HUES6 (cell line): ENCODE measurements around the gene MGMT.

Experiments
- H3K27ac ChIP-seq: 2 replicates; pipeline ENCODE4 v1.7.0; 2013; ENCODE audit warnings: low read depth, mild to moderate bottlenecking, low read length, inconsistent platforms
- H3K27me3 ChIP-seq: 2 replicates; pipeline ENCODE4 v1.6.1; 2013; ENCODE audit warnings: low read length; ENCODE audit not compliant: control insufficient read depth, insufficient read depth
- H3K36me3 ChIP-seq: 2 replicates; pipeline ENCODE4 v1.6.1; 2013; ENCODE audit warnings: low read length; ENCODE audit not compliant: control insufficient read depth, insufficient read depth
- H3K4me1 ChIP-seq: 2 replicates; pipeline ENCODE4 v1.6.1; 2013; ENCODE audit warnings: low read length; ENCODE audit not compliant: control insufficient read depth, insufficient read depth
- H3K4me3 ChIP-seq: 2 replicates; pipeline ENCODE4 v1.5.1; 2013; ENCODE audit warnings: low read depth, low read length
- H3K9ac ChIP-seq: one replicate; pipeline ENCODE4 v1.6.1; 2013; ENCODE audit warnings: mild to moderate bottlenecking, low read length
- H3K9me3 ChIP-seq: 2 replicates; pipeline ENCODE4 v1.6.1; 2013; ENCODE audit warnings: low read depth, low read length; ENCODE audit not compliant: control insufficient read depth, insufficient read depth

The MGMT gene

DNA sequence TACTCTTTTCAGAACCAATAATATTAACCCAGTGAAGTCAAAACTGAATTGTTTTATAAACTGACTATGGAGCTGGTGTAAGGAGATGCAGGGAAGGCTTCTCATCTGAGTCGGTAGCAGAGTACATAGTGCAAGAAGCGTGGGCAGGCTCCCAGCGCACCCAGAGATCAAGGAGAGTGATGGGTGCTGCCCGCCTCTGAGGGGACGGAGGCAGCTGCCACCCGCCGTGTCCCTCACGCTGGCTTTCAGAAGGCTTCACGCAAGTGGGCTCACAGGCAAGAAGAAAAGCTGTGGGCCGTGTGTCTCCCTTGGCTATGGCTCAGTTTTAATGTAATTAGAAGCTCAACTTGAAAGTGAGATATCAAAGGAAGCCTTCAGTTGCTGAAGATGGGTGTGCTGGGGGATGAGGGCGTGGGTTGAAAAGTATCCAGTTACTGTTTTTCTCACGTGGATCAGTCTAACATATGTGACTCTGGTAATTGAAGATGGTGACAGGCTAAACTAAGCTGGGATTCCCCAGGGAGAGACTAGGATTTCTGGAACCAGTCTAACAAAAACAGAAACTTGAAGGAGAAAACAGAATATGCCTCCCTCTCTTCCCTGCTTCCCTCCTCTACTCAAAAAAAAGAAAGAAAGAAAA is 159.9 kb downstream of the MGMT start:
- no peak overlapping the region for H3K4me3 ChIP-seq
- no peaks in the 10 kb centered on the region for H3K9me3 ChIP-seq
- H3K4me1 ChIP-seq = peaks cover 7% of the 10 kb centered on the region; the same call in 1 of the 2 replicates
- H3K27me3 ChIP-seq = no peaks in the 10 kb centered on the region
- no peak overlapping the region for H3K27ac ChIP-seq
- H3K36me3 ChIP-seq = no peaks in the 10 kb centered on the region
- no peak overlapping the region for H3K9ac ChIP-seq

DNA sequence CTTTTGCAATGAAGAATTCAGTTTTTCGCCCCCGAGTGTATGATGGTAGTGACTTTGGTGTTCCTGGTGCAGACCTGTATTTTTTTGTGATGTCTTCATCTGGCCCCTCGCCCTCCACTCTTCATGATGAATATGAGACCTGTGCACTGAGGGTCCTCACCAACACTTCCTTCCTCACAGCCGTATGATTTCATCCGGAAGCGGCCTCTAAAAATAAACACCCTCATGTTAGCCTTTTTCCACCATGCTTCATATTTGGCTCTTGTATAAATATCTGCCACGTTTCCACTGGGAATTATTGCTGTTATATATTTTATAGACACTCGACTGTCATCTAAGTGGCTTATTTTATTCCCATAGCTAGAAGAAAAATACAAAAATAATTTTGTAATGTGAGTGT is 160.4 kb downstream of the MGMT start:
- Histone ChIP-seq H3K4me3 (no peak overlapping the region), H3K9me3 (no peaks in the 10 kb centered on the region), H3K36me3 (no peaks in the 10 kb centered on the region), H3K27me3 (no peaks in the 10 kb centered on the region), H3K9ac (no peak overlapping the region), H3K27ac (no peak overlapping the region), H3K4me1 (peaks cover 7% of the 10 kb centered on the region; the same call in 1 of the 2 replicates)

DNA sequence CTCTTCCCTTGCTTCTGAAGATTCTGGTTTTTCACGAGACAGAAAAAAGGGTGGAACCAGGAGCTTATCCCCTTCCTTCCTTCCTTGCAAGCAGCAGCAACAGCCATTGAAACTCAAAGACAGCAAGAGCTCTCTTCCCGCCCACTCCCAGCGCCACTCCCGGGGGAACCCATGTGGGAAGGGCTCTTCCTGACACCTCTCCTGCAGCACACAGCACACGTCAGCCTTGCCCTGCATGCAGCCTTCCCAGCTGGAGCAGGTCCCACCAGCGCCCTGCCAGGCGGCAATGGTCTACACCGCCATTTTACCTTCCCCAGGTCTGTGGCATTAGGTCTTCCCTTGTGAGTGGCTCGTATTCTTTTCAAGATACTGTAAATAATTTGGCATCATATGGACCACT is 161.8 kb downstream of the MGMT start:
- Histone ChIP-seq H3K36me3 (no peaks in the 10 kb centered on the region), H3K9me3 (no peaks in the 10 kb centered on the region)

DNA sequence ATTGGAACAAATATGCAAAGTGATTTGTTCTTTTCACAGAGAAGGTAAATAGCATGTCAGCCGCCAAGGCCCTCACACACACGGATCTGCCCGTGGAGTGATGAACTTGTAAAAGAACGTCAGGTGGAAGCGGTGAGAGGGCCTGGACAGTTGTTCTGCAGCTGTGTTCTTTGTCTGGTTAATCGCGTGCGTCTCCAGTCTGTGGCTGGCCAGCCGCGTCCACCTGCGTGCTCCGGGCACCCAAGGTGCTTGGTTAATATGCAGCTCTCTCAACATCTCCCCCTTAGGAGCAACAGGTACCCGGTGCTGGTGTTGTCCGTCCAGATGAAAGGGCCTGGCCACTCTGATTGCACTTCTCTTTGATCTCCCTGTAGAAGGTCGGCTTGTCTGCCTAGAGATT is 162.9 kb downstream of the MGMT start:
- Histone ChIP-seq H3K9ac (no peak overlapping the region), H3K36me3 (no peaks in the 10 kb centered on the region), H3K4me1 (peaks cover 6% of the 10 kb centered on the region), H3K27ac (no peak overlapping the region), H3K27me3 (no peaks in the 10 kb centered on the region), H3K9me3 (no peaks in the 10 kb centered on the region), H3K4me3 (no peak overlapping the region)

More for the DNA sequence above, 161.8 kb downstream of the MGMT start:
- no peaks in the 10 kb centered on the region for H3K27me3 ChIP-seq
- no peak overlapping the region for H3K27ac ChIP-seq
- no peak overlapping the region for H3K9ac ChIP-seq
- H3K4me1 ChIP-seq = peaks cover 3% of the 10 kb centered on the region; the same call in 1 of the 2 replicates
- H3K4me3 ChIP-seq = no peak overlapping the region

DNA sequence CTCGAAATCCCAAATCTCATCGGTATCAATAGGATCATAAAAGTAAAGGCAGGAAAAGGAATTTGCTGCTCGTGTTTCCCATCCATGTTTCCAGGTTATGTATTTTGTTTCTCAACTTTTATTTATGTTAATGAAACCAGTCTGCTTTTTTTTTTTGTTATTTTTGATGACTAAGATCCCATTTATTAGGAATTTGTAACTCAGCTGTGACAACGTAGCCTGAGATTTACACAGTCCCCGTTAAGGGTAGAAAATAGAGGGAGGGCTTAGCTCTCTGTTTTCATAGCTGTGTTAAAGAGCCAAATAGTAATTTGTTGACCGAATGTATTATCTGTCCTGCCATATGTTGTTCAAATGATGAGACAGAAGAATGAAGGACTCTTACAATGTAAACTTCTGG is 164.0 kb downstream of the MGMT start:
- no peak overlapping the region for H3K27ac ChIP-seq
- peaks cover 10% of the 10 kb centered on the region for H3K4me1 ChIP-seq
- H3K9me3 ChIP-seq = no peaks in the 10 kb centered on the region
- no peaks in the 10 kb centered on the region for H3K36me3 ChIP-seq
- H3K27me3 ChIP-seq = no peaks in the 10 kb centered on the region
- H3K9ac ChIP-seq = no peak overlapping the region
- no peak overlapping the region for H3K4me3 ChIP-seq

DNA sequence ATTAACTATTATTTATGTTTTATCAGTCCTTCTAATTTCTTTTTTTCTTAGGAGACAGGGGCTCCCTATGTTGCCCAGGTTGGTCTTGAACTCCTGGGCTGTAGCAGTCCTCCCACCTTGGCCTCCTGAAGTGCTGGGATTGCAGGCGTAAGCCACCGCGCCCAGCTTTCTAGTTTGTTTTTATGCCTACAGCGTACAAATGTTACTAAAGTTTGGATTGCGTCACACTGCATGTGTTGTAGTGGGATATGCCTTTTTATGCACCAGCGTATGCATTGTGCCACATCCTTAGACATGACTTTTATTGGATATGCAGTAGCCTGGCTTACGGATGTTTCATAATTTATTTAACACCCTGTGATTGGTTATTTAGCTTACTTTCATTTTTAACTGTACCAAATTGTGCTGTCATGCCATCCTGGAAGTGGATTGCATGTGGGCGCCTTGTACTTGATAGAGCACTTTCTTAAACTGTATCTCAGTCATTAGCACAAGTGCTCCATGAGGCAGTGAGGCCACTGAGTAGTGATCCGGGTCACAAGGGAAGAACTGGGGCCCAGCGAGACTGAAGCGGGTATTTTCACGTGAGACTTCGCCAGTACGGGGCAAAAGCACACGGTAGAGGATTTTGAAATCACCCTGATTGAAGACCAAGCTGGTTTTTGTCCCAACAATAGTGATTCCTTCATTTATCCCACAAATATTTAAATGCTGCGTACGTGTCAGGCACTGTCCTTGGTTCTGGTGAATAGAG is 165.0 kb downstream of the MGMT start:
- Histone ChIP-seq H3K9ac (no peak overlapping the region), H3K4me1 (peaks cover 11% of the 10 kb centered on the region; the same call in 1 of the 2 replicates), H3K4me3 (no peak overlapping the region), H3K27ac (no peak overlapping the region), H3K9me3 (no peaks in the 10 kb centered on the region), H3K36me3 (no peaks in the 10 kb centered on the region), H3K27me3 (no peaks in the 10 kb centered on the region)

DNA sequence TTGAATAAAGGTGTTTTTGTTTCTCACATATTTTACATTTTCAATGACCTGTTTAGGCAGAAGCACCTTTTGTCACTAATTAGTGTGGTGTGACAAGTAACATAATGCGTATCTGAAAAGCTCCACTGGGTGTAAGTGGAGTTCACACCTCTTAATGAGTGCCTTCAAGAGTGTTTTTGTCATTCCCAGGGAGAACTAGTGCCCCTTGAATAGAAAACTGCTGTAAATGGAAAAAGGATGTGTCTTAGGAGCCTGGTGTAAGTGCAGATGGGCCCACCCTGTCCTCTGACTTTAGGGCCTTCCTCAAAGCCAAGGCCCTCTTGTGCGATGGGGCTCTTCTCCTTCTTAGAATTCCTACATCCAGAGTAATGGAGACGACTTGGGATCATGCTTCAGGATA is 170.0 kb downstream of the MGMT start:
- H3K27ac ChIP-seq = no peak overlapping the region

DNA sequence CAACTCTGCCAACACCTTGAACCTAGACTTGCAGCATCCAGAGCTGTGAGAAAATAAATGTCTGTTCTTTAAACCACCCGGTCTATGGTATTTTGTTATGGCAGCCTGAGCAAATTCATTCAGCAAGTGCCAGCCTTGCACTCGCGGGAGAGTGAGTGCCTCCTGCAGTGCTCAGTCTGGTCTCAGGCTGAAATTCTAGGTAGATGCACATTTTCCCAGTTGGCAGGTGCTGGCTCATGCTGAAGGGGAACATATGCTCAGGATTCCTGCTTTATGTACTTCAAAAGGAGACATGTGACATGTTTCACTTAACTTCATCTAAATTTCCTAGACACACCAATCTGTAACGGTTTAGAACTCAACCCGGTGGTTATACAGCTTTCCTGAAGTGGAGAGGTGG is 170.8 kb downstream of the MGMT start:
- H3K4me1 ChIP-seq = peaks cover 27% of the 10 kb centered on the region
- H3K27me3 ChIP-seq = no peaks in the 10 kb centered on the region

More for the DNA sequence above, 170.0 kb downstream of the MGMT start:
- H3K9me3 ChIP-seq = no peaks in the 10 kb centered on the region
- no peaks in the 10 kb centered on the region for H3K36me3 ChIP-seq
- H3K27me3 ChIP-seq = no peaks in the 10 kb centered on the region
- H3K4me3 ChIP-seq = no peak overlapping the region
- H3K9ac ChIP-seq = no peak overlapping the region
- peaks cover 21% of the 10 kb centered on the region; the same call in 1 of the 2 replicates for H3K4me1 ChIP-seq

DNA sequence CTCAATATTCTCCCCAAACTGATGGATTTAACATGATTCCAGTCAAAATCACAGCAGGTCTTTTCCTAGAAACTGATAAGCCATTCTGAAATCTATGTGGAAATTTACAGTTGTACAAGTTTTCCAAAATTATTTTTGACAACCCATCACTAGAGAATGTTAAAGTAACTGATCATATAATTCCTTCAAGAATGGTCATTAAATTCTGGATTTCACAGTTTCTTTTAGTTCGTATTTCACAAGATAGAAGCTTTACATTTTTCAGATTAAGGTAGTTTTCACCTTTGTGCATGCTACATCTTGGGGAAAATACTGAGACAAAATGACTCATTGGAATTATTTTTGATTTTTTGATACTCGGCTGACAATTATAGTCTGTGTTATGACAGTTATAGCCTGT is 174.3 kb downstream of the MGMT start:
- Histone ChIP-seq H3K9ac (no peak overlapping the region), H3K36me3 (no peaks in the 10 kb centered on the region), H3K4me1 (peaks cover 33% of the 10 kb centered on the region), H3K9me3 (no peaks in the 10 kb centered on the region), H3K4me3 (no peak overlapping the region), H3K27me3 (no peaks in the 10 kb centered on the region), H3K27ac (no peak overlapping the region)

More for the DNA sequence above, 170.8 kb downstream of the MGMT start:
- no peak overlapping the region for H3K27ac ChIP-seq
- H3K4me3 ChIP-seq = no peak overlapping the region
- no peaks in the 10 kb centered on the region for H3K9me3 ChIP-seq
- no peak overlapping the region for H3K9ac ChIP-seq
- H3K36me3 ChIP-seq = no peaks in the 10 kb centered on the region

DNA sequence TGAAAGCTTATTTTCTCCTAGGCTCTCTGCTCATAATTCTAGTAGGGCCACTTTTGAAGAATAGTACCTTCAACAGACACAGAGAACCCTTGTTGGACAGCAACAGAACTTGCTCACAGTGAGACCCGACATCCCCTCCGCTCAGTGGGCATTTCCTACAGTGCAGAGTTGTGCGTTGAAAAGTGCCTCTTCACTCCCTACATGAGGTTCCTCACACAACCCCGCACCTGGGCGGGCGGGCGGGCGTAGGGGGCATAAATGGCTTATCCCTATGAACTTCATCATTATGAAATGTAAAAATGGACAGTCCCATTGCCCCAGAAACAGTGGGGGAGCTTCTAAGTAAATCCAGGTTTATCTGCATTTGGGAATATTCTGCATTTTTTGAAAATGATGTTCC is 174.9 kb downstream of the MGMT start:
- Histone ChIP-seq H3K9ac (no peak overlapping the region), H3K4me1 (peaks cover 30% of the 10 kb centered on the region), H3K27me3 (no peaks in the 10 kb centered on the region), H3K4me3 (no peak overlapping the region), H3K36me3 (no peaks in the 10 kb centered on the region), H3K9me3 (no peaks in the 10 kb centered on the region), H3K27ac (no peak overlapping the region)

DNA sequence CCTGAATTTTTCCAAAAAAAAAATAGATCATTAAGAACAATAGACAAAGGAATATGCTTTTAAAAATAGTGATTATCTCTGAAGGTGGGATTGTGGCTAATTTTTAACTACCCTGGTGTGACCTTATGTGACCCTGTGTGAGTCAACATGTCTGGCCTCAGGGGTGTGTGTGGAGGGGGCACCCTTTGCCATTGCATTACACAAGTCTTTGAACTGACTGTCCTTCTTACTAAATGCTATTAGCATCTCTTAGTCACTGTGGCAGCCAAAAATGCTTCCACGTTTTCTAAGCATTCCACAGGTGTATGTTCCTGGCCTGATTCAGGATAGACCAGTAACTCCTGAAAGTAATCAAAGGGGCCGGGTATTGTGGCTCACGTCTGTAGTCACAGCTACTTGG is 175.4 kb downstream of the MGMT start:
- no peaks in the 10 kb centered on the region for H3K27me3 ChIP-seq
- H3K4me1 ChIP-seq = peaks cover 25% of the 10 kb centered on the region
- no peak overlapping the region for H3K4me3 ChIP-seq
- H3K27ac ChIP-seq = no peak overlapping the region
- H3K36me3 ChIP-seq = no peaks in the 10 kb centered on the region
- no peaks in the 10 kb centered on the region for H3K9me3 ChIP-seq
- no peak overlapping the region for H3K9ac ChIP-seq
